Right renal pelvis (tissue), 4 donors: ENCODE data around the gene FGF12. TPM values are rescaled to one million over a fixed set of nuclear protein-coding genes. Genes with fewer than 3 reads are reported as not detected.
"Not testable (repeated sequence)": the region's sequence is repeated elsewhere in the genome, so short reads cannot be mapped to it uniquely, and the experiment has no call there.

Experiments
- DNase-seq, 4 donors: peaks; one replicate each; pipeline ENCODE4 v3.0.0-alpha.2; 2013; ENCODE audit warnings: low read depth in 4 of 4, low spot score in 3 of 4, missing footprints in 1 of 4
- polyA plus RNA-seq, 4 donors: library from polyadenylated mRNA; unstranded; fragments of 120-200 nt; gene quantifications; one replicate each; pipeline ENCODE4 v1.2.1, GENCODE V29; 2013; ENCODE audit not compliant: insufficient read length in 4 of 4

Gene FGF12
- polyA plus RNA-seq: 1 to 10 TPM; 6.4 to 8.6 (median 7.3) TPM

- DNase-seq: peak; percentile 63 to 78 (median 72)
Measured at GRCh38 chr3:192727032-192727847, at the start of gene FGF12. Gene FGF12, minus strand, starts transcription at chr3:192727541.

DNA sequence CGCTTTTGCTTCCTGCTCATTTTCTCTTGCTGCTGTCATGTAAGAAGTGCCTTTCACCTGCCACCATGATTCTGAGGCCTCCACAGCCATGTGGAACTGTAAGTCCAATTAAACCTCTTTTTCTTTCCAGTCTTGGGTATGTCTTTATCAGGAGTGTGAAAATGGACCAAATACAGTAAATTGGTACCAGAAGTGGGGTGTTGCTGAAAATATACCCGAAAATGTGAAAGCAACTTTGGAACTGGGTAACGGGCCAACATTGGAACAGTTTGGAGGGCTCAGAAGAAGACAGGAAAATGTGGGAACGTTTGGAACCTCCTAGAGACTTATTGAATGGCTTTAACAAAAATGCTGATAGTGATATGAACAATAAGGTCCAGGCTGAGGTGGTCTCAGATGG, 47.0 kb upstream of the FGF12 start:
- not testable (repeated sequence) for DNase-seq

DNA sequence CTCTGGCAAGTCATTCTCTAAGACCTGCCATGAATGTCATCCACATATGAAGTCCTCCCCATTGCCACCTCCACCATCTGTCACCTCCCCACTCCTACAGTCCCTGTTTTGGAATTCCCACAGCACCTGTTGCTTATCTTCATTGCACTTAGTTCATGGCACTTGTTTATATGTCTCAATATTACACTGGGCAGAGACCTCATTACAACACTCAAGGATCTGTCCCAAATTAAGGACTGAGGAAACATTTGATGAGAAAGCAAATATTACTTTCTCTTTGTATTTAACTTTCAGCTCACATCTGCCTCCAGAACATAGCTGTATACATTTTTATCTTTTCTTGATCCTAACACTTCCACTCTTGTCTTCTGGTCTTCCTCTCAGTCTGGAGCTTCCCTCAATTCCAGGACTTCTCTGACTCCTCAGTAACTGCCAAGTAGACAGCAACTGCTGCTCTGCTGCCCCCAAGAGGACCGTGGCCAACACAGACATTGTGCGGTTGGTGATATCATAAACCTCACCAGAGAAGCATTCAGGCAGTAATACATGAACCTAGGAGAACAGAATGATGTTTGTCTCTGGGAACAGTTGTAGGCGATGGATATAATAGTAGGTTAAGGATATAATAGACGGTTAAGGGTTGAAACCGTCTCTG, 45.0 kb upstream of the FGF12 start:
- peak in 2 of 4 donors; percentile 1 to 3 for DNase-seq

GRCh38 chr3:192758654-192759053, 31.3 kb upstream of the FGF12 start:
- no peak for DNase-seq

DNA sequence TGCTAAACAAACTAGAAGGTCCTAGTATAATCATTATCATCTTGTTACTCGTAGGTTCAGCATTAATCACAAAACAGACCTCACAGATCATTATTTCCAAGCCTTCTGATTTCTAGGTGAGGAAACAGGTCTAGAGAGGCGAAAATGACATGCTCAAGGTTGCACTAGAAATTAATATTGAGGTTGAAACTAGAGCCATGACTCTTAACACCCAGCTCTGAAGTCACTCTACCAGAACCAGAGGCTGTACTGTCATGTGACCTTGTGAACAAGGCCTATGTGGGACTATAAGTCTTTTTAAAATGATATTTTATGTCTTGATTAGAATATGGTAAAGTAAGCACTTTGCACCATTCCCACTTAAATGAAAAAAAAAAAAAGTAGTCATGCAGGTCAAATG, 23.8 kb upstream of the FGF12 start:
- DNase-seq: no peak

GRCh38 chr3:192750201-192750600, 22.9 kb upstream of the FGF12 start:
- DNase-seq: no peak

DNA sequence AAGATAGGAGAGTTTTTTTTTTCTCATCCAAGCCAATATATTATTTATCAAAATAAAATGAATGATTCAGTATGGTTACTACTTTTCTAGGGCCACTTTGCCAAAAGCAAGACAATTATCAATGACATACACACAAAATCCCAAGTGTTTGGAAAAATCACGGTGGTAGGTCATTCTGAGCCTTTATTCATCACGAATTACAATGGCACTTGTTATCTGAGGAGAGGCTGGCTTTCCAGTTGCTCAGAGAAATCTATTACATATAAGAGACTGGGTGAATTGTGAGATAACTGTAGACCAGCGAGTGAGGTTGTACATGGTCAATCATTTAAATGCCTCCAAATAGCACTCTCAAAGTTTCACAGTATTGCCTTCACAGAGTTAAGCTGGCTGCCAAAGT, 20.4 kb upstream of the FGF12 start:
- DNase-seq: no peak

- no peak for DNase-seq
Measured at GRCh38 chr3:192747145-192747544, 19.8 kb upstream of the FGF12 start.

DNA sequence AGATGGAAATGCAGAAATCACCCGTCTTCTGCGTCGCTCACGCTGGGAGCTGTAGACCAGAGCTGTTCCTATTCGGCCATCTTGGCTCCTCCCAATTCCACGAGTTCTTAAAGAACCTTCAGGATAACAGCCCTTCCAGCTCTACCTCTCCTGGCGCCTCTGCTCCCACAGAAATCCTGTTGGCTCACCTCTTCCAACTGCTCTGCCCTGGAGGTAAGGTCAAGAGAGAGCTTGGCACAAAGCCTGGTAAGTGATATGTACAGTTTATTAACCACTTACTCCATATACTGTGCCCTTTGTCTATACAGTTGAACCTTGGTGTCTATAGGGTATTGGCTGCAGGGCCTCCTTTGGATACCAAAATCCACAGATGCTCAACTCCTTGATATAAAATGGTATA, 17.8 kb upstream of the FGF12 start:
- DNase-seq: no peak

DNA sequence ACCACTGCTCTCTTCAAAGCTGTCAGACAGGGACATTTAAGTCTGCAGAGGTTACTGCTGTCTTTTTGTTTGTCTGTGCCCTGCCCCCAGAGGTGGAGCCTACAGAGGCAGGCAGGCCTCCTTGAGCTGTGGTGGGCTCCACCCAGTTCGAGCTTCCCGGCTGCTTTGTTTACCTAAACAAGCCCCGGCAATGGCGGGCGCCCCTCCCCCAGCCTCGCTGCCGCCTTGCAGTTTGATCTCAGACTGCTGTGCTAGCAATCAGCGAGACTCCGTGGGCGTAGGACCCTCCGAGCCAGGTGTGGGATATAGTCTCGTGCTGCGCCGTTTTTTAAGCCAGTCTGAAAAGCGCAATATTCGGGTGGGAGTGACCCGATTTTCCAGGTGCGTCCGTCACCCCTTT, 17.3 kb upstream of the FGF12 start:
- DNase-seq: not testable (repeated sequence)

DNA sequence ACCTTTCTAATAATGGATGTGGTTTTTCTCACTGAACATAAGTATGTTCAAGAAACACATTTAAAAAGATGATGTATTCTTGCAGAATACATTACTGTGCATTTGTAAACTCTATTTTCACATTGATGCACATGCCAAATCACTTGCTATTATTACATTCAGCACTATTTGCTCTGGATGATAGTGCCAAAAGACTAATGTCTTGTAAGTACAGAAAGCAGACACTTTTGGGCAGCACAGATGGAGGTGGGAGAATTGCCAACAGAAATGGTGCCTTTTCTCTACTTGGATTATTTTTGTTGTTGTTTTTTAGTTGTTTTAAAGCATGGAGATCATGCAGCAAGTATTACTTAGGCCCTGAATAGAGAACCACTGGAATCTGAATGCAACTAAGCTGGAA, 10.2 kb upstream of the FGF12 start:
- no peak for DNase-seq

DNA sequence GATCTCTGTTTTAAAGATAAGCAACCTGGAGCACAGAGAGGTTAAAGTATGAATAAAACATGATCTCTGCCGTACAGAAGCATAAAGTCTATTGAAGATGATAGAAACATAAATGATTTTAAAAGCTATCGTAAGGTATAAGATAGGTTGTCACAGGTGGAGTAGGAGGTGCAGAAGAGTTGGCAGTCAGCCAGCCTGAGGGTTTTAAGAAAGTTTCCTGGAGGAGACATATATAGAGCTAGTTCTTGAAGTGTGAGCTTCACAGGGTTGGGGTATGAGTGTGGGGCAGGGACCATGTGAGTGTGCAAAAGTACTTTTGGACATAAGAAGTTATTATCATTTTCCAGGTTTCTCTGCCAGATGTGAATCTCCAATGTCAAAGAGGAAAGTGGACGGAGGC, 3.9 kb upstream of the FGF12 start:
- DNase-seq: no peak

DNA sequence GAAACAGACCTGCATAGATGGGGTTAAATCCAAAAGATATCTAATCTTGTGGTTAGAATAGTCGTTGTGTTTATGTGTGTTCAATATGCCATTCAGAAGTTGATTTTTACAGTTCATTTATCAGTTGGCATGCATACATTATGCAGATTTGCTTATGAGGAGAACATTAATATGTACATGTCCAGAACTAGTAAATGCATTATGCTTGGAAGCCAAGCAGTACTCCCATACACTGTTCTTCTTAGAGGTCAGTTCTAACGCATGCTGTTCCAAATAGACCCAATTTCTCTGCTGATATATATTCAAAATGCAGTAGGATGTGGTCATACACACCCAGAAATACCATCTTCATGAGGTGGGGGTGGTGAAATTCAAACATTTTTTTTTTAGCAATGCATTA, 956 bp downstream of the FGF12 start:
- no peak for DNase-seq

DNA sequence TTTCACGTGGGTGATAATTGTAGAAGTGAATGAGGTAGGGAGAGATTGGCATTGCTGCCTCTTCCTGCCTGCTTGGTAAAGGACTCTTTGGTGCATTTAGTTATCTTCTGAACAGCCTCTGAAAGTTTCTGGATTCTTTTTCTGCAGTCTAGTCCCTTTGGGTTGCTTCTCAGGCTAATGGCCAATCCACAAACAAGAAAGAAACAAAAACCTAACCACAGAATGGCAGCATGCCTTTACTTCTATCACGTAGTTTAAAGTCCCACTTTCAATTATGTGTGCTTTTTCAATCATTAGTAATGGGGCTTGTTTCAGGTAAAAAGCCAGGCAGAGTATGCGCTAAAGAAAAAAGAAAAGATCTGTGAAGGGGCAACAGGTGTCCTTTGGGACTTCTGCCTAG, 7.4 kb downstream of the FGF12 start:
- no peak for DNase-seq

- DNase-seq: no peak
Measured at GRCh38 chr3:192718156-192718555, 9.2 kb downstream of the FGF12 start.

DNA sequence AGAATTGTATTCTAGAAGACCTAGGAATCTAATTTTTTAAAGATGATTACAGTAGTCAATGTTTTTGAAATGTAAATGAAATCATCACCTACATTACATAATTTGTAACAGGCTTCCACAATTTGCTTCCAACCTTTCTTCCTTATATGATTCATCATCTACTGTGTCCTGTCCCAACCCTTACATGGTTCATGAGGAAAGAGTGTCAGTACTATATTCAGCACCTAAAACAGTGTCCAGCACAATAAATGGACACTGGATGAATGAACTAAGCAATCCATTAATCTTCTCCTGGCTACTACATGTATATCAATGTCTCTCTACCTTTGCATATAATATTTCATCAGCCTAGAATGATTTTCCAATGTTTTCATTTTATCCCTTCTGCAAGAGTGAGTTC, 12.2 kb downstream of the FGF12 start:
- no peak for DNase-seq

- not testable (repeated sequence) for DNase-seq
Measured at GRCh38 chr3:192711126-192711525, 16.2 kb downstream of the FGF12 start.

- no peak for DNase-seq
Measured at GRCh38 chr3:192710366-192710765, 17.0 kb downstream of the FGF12 start.

DNA sequence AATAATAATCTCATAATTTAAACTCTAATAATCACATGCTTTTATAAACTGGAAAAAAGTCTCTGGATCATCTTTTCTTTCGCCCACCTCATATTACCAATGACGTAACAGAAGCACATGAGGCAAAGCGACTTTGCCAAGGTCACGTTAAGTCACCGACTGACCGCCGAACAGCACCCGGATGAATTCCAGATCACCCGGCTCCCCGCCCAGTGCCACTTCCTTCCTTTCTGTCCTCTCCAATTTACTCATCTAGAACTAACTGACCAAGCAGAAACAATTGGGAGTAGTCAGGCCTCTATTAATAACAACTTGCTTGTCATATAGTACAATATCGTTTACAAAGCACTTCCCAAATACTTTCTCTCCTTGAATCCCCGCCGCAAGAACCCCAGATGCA, 21.1 kb downstream of the FGF12 start:
- DNase-seq: no peak

DNA sequence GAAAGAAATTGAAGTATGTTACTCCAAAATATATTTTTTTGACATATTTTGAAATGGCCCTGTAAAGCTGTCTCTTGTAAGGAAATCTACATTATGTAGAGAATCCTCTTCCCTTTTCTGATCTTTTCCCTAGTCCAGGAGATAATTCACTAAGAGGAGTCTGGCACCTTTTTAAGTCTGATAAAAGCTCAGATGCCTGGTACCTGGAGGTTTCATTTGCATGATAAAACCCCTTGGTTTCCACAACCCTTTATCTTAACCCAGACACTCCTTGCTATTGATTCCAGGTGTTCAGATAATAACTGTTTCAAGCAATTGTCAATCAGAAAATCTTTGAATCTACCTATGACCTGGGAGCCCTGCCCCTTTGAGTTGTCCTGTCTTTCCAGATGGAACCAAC, 26.5 kb downstream of the FGF12 start:
- no peak for DNase-seq

- no peak for DNase-seq
Measured at GRCh38 chr3:192696943-192697587, 30.3 kb downstream of the FGF12 start.
